Amniotic stem cell (primary cell): ENCODE measurements around the gene TAC4.

Source experiments
- DNase-seq: peaks from one replicate; lab custom pipeline; 2025; lab: John Stamatoyannopoulos, UW

The TAC4 gene, protein sequence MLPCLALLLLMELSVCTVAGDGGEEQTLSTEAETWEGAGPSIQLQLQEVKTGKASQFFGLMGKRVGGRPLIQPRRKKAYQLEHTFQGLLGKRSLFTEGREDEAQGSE

DNA sequence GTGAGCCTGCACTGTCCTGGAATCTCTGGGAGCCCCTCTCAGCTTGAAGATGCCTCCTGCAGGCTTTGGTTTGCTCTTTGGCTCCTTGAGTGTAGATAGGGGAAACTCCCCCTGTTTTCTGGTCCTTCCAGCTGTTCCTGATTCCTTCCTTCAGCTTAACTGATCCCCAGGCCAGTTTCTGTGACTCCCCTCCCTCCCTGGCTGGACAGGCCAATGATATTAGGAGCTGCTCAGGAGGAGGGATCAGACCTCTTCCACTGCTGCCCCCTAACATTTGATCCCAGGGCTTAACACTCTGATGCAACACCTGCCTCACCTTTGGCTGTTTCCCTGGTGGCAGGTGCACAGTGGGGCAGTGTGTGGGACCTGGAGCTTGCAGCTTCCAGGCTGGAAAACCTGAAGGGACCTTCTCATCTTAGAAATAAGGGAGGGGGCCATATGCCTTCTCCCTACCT lies at the start of gene TAC4:
TSS of gene TAC4 (minus strand) at position 51 of the 455 bp plus-strand sequence. CDS start 52 bp downstream, outside the sequence.
- no peak for DNase-seq

DNA sequence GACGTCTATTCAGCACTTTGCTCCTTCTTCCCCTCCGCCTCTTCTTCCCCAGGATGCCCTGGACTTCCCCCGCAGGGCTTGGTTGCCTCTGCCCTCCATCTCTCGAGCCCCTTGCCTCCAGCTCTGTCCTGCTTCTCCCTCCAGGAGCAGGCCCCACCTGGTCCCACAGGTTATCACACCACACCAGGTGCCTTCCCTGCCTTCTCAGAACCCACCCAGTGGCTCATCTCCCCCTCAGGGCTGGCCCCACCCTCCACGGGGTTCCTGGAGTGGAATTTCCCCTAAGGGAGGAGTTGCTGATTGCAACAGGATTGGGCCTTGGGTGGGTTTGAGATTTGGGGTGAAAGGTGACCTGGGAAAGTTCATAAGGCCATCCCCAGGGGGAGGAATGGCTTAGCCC lies 49.0 kb upstream of the TAC4 start:
- DNase-seq = no peak

DNA sequence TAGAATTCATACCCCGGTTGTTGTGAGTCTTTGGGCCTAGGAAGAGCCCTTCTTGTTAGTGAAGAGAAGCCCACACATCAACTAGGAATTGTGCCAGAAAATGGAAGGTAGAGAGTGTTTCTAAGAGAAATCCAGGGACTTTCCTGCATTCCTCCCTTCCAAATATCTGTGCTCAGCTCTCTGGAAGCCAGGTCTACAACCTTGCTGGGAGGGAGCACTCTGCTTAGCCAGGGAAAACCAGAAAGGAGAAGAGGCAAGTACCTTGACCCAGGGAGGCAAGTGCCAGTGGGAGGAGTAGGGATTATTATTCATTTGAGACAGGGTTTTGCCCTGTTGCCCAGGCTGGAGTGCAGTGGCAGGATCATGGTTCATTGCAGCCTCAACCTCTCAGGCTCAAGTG lies 48.4 kb upstream of the TAC4 start:
- no peak for DNase-seq

DNA sequence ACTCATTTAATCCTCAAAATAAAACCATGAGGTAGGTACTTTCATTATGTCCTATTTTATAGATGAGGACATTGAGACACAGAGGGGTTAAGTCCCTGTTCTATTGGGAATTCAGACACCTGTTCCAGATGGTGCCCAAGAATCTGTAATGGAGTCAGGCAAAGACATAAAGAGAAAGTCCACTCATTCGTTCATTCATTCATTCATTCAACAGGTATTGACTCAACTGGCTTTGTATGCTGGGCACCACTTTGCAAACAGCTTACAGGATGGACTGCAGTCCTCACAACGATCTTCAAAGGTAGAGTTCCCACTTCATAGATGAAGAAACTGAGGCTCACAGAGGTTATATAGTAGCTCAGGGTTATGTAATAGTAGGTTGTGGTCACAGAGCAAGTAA lies 47.9 kb upstream of the TAC4 start:
- DNase-seq = no peak

DNA sequence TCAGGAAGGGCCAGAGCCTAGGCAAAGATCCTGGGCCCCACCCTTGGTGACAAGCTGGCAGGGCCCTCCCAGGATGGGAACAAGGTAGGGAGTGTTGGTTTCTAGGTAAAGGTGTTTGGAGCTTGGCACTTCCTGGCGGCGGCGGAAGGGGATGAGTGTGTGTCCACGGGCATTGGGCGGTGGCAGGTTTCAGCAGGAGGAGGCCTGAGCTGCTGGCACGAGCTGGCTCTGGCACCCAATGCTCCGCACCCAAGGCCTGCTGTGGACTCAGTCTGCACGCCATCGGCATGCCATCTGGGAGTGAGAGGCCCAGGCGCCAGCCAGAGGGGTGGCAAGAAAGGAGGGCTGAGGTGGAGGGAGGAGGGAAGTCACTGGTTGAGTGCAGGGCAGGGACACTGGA lies 46.9 kb upstream of the TAC4 start:
- DNase-seq = no peak

DNA sequence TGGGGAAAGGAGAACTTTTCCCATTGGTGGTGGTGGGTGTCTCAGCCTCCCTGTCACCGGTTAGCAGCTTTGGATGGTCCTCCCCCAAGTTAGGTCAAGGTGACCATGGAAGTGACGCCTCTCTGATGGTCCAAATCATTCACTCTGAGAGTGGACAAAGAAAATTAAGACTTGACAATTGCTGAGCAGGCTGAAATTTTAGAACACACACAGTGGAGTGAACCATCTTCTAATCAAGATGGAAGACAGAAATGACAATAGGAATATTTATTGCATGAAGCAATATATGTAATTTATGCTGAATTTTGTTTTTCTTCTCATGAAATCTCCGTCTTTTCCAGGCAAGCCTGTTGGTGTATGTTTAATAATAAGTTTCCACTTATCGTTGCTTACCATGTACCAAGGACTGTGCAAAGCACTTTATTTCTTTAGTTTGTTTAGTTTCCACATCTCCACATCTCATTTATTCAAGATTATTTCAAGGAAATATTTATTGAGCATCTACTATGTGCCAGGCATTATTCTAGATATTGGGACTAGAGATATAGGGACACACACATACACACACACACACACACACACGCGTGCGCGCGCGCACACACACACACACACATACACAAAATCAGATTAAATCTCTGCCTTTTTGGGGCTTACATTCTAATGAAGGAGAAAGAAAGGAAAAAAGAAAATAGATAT lies 44.0 kb upstream of the TAC4 start:
- no peak for DNase-seq

DNA sequence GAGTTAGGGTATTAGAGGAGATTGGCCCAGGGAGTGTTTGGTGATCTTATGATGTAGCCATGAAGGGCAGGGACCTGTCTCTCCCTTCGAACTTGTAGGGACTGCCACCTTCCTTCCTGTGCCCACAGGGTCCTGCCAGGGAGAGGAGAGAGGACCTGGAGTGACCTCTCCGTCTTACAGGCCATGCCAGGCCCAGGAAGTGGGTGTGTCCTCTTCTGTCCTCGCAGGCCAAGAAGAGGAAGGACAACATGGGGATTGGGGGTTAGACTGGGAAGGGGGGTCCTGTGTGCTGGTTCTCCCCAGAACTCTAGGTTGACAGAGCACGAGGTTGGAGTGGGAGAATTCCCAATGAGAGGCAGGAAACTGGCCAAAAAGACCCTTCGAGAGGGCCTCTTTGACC lies 43.4 kb upstream of the TAC4 start:
- DNase-seq = no peak

DNA sequence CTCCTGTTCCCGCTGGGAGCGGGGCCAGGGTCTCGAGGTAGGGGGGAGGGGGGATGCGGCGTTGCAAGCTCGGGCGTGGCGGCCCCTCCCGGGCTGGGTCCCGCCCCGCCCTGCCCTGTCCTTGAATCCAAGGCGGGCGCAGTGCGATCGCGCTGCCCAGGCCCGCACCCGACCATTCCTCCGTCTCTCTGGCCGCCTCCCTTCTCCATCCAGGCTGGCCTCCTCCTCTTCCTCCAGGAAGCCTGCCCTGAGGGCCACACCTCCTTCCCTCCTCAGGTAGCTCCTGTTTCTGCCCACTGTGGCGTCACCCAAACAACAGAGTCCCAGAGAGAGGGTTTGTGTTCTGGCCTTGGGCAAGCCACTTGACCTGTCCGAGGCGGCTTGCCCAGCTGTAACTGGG lies 43.0 kb upstream of the TAC4 start:
- DNase-seq = no peak

DNA sequence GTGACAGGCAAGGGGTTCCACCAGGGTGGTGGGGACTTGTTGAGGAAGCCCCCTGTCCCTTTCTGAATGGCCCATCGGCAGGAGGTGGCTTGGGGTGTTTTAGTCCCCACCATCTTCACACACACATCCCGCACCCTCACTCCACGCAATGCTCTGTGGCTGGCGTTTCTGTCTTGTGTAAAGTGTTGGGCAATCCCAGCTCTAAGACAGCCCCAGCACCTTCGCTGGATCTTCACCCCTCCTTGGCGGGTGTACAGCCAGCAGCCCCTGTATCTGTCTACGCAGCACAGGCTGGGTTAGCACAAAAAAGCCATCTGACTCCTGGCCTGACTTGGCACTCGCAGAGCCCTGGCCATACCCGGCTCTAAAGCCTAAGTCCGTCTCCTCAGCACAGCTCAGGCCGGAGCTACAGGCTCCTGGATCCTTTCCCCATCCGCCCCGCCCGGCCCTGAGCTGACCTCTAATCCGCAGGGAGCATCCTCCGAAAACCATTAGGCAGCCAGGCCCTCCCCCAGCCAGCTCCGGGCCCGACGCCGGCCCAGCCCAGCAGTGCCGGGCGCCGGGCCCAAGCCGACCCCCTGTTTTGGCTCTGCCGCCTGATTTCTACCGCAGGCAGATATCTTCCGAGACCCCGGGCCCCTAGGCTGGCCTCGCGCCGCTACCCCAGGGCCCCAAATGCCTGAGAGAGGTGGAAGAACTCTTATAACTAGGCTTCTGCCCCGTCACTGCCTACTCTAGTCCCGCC lies 42.4 kb upstream of the TAC4 start:
- DNase-seq = no peak

DNA sequence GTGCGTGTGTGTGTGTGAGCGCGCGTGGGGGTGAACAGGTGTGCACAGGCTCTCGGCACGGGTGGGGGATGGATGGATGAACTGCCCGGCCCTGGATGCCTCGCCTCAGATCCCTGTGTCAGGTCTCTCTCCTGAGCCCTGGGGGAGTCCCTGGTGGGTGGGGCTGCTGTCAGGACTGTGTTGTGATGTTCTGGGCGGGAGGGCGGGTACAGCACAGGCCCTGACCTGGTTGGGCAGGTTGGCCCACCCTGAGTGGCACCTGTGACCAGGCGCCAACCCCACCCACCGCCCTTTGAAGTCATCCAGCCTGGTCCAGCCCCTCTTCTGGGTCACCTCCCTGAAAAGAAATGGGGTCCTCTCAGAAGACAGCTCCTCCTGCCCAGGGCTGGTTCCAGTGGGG lies 41.6 kb upstream of the TAC4 start:
- no peak for DNase-seq

DNA sequence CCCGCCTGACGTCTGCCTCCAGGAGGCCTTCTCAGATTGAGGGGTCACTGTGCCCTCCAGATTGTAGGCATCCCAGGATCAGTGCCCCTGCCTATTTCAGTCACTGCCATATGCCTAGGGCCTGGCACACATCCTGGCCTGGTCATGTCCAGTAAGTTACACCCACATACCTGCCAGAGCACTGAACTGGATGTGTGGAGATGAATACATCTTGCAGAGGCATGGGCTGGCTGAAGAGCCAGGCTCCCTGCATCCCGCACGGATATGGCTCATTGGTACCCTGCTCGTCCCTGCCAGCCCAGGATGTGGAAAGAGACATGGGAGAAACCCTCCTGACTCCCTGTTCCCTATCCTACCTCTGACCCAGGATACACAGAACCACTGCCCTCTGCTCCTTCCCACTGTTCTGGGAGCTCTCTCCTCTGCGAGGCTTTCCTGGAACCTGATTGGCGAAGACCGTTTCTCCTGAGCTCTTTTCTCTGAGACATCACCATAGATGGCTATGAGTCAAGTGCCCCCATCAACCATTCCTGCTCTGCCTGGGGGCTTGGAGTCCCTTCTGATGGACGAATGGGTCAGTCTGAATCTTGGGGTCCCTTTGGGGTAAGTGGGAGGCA lies 40.0 kb upstream of the TAC4 start:
- DNase-seq = no peak

DNA sequence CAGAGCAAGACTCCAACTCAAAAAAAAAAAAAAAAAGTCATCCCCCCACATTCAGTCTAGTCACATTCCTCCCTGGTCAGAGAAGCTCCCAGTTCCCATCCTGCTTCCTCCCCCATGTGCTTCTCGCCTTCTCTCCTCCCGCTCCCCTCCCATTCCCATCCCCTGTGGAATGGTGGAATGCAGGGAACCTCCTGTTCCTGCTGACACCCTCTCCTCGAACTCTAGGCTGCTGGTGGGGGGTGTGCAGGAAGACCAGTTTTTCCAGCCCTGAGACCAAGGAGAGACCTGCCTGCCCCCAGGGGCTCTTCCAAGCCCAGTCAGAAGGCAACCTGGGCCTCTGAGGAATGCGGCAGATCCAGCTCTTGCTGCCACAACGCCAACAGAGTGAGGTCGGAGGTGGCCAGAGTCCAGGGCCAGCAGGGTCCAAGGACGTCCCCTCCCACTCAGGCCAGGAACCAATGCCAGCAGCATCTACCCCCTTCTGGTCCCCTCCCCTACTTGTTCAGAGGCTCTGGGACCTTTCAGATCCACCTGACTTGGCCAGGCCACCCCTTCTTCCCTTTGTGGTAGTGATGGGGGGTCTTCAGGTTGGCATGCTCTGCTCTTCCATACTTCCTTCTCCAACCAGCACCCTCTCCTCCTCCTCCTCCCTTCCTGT lies 39.3 kb upstream of the TAC4 start:
- no peak for DNase-seq

DNA sequence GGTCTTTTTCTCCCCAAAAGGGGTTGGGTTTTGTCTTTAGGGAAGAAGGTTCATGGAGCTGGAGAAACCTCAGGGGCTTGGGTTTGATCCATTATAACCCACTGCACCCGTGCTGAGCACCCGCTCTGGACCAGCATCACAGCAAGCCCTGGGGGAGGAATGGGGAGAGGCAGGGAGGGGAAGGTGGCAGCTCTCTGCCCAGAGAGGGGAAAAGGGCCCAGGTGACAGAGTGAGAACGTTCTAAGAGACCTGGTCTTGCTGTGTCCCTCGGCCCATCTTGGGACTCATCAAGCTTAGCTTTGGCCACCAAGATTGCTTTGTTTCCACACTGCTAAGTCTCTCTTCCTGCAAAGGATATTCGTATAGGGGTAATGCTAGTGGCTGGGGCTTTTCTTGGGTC lies 38.2 kb upstream of the TAC4 start:
- no peak for DNase-seq

DNA sequence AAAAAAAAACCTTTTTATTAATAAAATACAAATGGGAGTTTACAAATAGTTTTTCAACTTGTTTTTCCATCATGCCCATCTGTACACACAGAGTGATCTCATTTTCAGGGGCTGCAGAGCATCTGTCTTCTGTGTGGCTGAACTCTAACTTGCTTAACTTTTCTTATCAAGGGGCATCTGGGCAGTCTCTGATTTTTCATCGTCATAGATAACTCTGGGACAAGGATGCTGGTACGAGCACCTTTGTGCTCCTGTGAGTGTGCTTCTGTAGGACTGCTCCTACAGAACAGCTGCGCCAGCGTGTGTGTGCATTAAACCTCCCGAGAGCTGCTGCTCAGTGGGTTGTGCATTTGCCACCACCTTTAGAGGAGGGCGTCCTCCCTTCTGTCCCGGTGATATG lies 34.6 kb upstream of the TAC4 start:
- DNase-seq = no peak

DNA sequence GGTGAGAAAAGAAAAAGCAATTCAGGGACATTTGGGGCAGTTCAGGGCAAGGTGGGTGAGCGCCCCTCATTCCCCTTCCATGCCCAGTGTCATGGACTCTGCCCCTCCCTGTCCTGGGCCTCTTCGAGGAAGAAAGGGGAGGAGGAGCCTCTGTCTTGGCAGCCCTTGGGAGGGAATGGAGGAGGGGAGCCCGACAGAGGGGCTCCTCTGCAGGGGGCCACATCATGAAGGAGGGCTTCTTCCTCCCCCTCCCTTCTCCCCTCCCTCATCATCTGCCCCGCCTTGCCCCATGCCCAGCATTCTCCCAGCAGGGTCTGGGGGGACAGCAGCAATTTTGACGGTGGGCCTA lies 33.2 kb upstream of the TAC4 start:
- no peak for DNase-seq

DNA sequence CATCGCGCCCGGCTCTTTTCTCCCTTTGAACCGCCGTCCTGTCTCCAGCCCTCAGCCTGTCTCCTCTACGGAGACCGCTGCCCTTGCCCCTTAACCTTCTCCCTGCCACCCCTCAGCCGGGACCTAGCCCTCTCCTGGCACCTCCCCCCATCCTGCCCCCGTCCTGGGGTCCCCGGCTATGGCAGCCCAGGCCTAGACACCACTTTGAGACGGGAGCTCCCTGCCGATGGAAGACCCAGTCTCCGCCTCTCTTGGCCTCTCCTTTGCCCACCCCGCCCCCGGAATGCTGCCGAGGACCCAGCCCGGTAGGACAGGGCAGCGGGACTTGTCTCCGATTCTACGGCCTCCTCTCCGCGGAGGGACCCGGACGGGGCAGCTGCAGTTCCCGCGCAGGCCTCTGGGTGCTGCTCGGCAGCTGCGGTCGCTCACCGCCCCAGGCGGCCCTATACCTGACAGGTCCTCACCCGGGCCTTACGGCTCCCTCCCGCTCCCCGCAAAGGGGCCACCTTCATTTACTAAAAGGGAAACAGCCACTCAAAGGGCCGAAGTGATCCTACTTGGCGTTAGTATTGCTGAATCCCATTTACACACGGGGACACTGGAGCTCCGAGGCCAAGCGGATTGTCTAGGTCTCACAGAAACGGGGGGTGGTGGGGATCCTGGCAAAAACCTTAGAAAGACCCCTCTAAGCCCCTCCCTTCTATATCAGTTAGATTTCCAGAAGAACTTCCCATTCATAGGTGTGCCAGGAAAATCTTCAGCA lies 32.6 kb upstream of the TAC4 start:
- peak; percentile 13 for DNase-seq

DNA sequence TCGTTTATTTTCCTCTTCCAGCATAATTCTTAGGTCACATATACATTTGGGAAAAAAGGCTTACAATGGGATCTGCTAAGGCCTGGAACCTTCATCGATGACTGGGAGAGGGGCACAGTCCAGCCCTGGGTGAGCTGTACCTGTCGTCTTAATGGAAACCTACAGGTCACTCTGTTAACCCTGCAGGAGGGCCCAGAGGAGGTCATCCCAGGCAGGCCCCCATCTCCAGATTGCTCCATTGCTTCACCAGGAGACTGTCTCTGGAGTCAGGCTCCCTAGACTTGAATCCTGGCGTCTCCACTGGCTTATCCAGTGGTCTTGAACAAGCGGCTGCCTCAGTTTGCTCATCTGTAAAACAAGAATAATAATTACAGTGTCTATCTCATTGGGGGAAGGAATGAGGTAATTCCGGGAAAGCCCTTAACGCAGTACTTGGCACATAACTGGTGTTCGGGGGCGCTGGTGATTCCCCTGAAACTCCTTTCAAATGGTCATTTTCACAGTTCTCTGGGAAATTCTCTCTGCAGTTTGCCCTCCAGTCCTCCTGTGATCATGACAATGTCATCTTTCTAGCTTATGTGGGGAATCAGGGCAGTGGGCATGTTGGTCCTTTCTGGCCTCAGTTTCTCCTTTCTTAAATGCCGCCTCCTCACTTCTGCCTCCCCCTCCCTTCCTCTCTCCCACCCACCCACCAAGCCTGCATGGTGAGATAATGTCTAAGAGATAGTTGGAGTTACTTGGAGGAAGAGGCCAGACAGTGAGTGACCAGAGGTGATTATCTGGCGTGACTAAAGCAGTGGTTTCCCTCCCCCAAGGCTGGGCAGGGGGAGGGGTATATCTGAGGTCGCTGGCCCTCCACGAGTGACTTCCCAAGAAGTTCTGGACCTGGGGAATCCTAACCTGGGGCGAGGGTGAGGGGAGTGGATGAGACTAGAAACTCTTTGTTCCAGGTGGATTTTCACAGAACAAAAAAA lies 31.3 kb upstream of the TAC4 start:
- DNase-seq = no peak

DNA sequence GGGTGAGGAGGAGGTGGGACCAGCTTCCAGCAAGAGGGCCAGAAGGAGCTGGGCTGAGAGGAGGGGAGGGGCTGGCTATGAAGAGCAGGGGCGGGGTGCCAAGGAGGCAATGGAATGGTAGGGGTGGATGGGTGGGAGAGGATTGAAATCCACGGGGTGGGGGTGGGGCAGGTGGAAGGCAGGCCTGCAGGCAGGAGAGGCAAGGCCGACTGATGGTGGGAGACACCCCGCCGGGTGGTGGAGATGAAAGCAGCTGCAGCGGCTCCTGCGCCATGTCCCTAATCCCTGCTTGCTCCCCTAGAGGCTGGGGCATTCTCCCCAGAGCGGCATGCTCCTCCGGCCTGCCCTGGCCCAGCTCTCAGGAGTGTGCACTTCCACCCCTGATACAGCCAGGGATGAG lies 27.8 kb upstream of the TAC4 start:
- DNase-seq = no peak

DNA sequence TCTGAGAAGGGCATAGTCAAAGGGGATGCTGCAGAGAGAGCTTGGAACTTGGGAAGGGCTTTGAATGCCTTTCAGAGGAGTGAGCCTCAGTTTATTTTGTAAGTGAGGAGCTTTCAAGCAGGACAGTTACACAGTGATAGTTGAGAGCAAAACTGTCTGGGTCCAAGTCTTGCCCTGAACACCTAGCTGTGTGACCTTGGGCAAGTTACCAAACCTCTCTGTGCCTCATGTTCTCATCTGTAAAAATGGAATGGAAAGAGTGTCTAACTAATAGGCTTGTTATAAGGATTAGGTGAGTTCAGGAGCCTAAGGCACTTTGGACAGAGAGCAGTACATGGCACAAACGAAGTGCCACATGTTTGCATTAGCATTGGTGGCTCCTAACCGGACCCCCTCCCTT lies 27.0 kb upstream of the TAC4 start:
- no peak for DNase-seq

DNA sequence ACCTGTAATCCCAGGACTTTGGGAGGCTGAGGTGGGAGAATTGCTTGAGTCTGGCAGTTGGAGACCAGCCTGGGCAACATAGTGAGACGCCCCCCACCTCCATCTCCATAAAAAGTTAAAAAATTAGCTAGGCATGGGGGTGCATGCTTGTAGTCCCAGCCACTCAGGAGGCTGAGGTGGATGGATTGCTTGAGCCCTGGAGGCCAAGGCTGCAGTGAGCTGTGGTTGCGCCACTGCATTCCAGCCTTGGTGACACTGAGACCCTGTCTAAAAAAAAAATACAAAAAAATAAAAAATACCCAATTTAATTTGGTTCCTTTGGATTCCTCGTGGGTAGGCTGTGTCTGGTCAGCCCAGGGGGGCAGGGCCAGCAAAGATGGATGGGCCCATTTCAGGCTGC lies 26.1 kb upstream of the TAC4 start:
- no peak for DNase-seq

DNA sequence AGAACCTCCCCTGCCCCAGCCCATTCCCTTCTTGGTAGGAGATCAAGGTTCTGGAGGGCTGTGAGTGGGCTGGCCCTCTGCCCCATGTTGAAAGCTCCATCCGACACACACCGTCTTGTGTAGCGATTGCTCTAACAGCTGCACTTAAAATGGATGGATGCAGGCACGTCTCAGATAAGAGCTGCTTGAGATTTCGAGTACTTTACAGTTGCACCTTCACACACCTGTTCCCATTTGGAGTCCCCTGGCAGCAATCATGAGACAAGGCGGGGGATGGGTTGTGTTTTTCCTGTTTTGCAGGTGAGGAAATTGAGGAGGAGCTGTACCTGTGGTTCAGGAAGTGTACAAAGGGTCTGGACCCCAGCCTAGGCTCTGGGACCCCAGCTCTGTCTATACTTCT lies 25.6 kb upstream of the TAC4 start:
- DNase-seq = no peak
